Activated naive CD8-positive, alpha-beta T cell treated with anti-CD3 and anti-CD28 coated beads, Interleukin-2, amount 50 U/mL, for 24 hours (primary cell): Measurements from ENCODE around the gene SLC46A3.
"Not testable (repeated sequence)": the region's sequence is repeated elsewhere in the genome, so short reads cannot be mapped to it uniquely, and the experiment has no call there.

ENCODE experiments used
- ATAC-seq: fragments of 150-1000 bp; cut with Tn5 transposase; one replicate; pipeline ENCODE4 v1.10.0; 2021
- DNase-seq: peaks from one replicate; pipeline ENCODE4 v3.0.0; 2021
- H3K27ac Mint-ChIP-seq: one replicate; pipeline ENCODE4 v1.8.0; 2021; ENCODE audit warnings: mild to moderate bottlenecking, mixed read lengths
- H3K27me3 Mint-ChIP-seq: one replicate; pipeline ENCODE4 v1.8.0; 2021; ENCODE audit warnings: mixed read lengths
- H3K36me3 Mint-ChIP-seq: one replicate; pipeline ENCODE4 v1.8.0; 2021; ENCODE audit warnings: low read depth, mixed read lengths
- H3K4me1 Mint-ChIP-seq: one replicate; pipeline ENCODE4 v1.8.0; 2021; ENCODE audit warnings: mixed read lengths
- H3K4me3 Mint-ChIP-seq: one replicate; pipeline ENCODE4 v1.8.0; 2021; ENCODE audit warnings: mild to moderate bottlenecking, moderate library complexity, mixed read lengths
- H3K9me3 Mint-ChIP-seq: one replicate; pipeline ENCODE4 v1.8.0; 2021; ENCODE audit warnings: mixed read lengths

SLC46A3 gene

DNA sequence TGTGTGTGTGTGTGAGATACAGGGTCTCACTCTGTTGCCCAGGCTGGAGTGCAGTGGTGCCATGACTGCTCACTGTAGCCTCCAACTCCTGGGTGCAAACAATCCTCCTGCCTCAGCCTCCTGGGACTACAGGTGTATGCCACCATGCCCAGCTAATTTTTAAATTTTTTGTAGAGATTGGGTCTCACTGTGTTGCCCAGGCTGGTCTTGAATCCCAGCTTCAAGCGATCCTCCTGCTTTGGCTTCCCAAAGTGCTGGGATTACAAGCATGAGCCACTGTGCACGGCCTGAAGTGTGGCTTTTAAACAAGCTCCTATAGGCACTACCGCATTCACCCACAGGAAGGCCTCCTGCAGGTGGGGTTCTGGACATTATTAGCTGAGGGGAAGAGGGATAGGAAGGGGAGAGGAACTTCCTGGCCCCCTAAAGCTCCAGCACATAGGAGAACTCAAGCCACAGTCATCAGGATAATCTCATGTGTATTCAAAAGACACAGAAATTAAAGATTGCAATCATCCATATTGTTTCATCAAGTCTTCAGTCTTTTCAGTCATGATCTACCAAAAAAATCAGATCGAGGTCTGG, 24.8 kb upstream of the SLC46A3 start:
- Mint-ChIP-seq H3K4me3 (no peak overlapping the region), H3K27me3 (no peaks in the 10 kb centered on the region), H3K27ac (no peak overlapping the region), H3K4me1 (peaks cover 3% of the 10 kb centered on the region), H3K9me3 (no peaks in the 10 kb centered on the region), H3K36me3 (no peaks in the 10 kb centered on the region)
- ATAC-seq: no peak
- no peak for DNase-seq

DNA sequence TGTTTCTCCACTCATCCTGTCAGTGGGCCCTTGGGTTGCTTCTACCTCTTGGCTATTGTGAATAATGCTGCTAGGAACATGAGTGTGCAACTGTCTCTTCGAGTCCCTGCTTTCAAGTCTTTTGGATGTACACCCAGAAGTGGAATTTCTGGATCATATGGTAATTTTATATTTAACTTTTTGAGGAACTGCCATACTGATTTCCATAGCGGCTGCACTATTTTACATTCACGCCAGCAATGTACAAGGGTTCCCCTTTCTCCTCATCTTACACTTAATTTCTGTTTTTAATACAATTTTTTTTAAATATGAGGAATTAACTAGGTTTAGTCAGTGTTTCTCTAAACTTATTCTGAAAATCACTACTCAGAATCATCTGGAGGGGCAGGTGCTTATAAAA, 24.2 kb upstream of the SLC46A3 start:
- Mint-ChIP-seq H3K36me3 (no peaks in the 10 kb centered on the region), H3K27ac (no peak overlapping the region), H3K9me3 (no peaks in the 10 kb centered on the region), H3K4me1 (peaks cover 3% of the 10 kb centered on the region), H3K27me3 (no peaks in the 10 kb centered on the region), H3K4me3 (no peak overlapping the region)
- no peak for ATAC-seq
- DNase-seq: no peak

GRCh38 chr13:28742445-28742844, 23.7 kb upstream of the SLC46A3 start:
- not testable (repeated sequence) for H3K36me3 Mint-ChIP-seq, H3K4me3 Mint-ChIP-seq, H3K9me3 Mint-ChIP-seq, DNase-seq, H3K27ac Mint-ChIP-seq, ATAC-seq, H3K4me1 Mint-ChIP-seq, H3K27me3 Mint-ChIP-seq

GRCh38 chr13:28741084-28741491, 22.3 kb upstream of the SLC46A3 start:
- no peak for DNase-seq
- peaks cover 3% of the 10 kb centered on the region for H3K4me1 Mint-ChIP-seq
- no peaks in the 10 kb centered on the region for H3K9me3 Mint-ChIP-seq
- H3K4me3 Mint-ChIP-seq: no peak overlapping the region
- no peaks in the 10 kb centered on the region for H3K27me3 Mint-ChIP-seq
- no peak overlapping the region for H3K27ac Mint-ChIP-seq
- no peak for ATAC-seq
- H3K36me3 Mint-ChIP-seq: no peaks in the 10 kb centered on the region

- Mint-ChIP-seq H3K27ac (no peak overlapping the region), H3K36me3 (no peaks in the 10 kb centered on the region), H3K4me3 (no peak overlapping the region), H3K4me1 (peaks cover 3% of the 10 kb centered on the region), H3K9me3 (no peaks in the 10 kb centered on the region), H3K27me3 (no peaks in the 10 kb centered on the region)
- ATAC-seq (no peak), DNase-seq (no peak)
Observed at GRCh38 chr13:28739376-28739775, 20.6 kb upstream of the SLC46A3 start.

DNA sequence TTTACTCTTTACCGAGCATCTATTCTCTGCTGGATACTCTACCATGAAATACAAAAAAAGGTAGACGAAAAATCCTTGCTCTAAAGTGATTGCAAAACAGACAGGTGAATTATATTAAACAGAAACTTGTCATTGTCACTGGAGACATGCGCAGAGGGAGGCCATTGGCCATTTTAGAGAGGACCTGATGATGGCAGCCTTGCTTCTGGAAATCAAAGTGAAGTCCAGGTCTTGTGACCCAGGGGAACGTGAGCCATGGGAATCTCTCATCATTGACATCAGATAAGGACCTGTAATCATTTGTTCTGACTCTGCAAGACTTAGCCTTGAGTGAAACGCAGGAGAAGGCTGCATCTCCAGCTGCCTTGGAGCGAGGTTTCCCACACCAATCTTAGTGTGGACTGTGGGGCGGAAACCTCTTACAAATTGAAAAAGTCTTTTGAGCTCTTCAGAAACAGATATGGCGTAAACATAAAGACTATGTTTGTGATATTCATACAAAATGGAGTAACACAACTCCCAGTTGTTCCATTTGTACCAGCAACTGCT, 16.8 kb upstream of the SLC46A3 start:
- Mint-ChIP-seq H3K4me3 (no peak overlapping the region), H3K9me3 (no peaks in the 10 kb centered on the region), H3K36me3 (no peaks in the 10 kb centered on the region), H3K27me3 (no peaks in the 10 kb centered on the region), H3K4me1 (no peaks in the 10 kb centered on the region), H3K27ac (no peak overlapping the region)
- DNase-seq (no peak), ATAC-seq (no peak)

DNA sequence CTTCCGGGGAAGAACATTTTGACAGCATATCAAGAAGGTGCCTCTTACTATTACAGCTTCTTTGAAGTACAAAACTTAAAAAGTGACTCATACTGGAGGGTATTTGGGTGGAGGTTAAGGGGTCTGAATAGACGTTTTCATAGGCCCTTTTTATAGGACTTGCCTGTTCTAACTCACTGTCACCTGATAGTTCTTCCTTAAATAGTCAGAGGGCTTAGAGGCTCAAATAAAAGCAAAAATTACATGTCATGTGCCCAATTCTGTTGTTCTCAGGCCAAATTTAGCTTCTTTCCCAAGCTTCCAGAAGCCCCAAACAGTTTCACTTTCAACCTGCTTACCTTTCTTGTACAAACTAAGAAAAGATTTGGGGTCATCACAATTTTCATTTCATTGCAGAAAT, 16.1 kb upstream of the SLC46A3 start:
- no peaks in the 10 kb centered on the region for H3K36me3 Mint-ChIP-seq
- no peak for DNase-seq
- no peaks in the 10 kb centered on the region for H3K9me3 Mint-ChIP-seq
- no peak overlapping the region for H3K4me3 Mint-ChIP-seq
- ATAC-seq: no peak
- H3K27me3 Mint-ChIP-seq: no peaks in the 10 kb centered on the region
- H3K4me1 Mint-ChIP-seq: no peaks in the 10 kb centered on the region
- no peak overlapping the region for H3K27ac Mint-ChIP-seq

- H3K36me3 Mint-ChIP-seq: no peaks in the 10 kb centered on the region
Observed at GRCh38 chr13:28730762-28731161, 12.0 kb upstream of the SLC46A3 start.

DNA sequence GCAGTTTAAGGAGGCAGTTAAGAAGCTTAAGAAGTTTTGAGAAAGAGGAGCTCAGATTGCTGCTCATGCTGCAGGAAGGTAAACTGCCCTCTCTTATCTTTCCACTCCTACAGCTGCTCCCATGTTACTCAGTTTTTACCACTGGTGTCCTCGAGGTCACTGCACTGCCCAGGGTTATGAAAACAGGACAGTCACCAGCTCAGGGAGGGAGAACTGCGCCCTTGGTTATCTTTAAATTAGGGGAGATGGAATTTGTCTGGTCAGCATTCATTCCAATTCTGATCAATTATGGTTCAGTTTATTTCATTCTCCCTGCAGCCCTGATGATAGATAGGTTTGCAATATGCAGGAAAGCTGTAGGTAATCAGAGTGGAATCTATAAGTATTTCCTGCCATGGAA, 10.8 kb upstream of the SLC46A3 start:
- H3K4me3 Mint-ChIP-seq: no peak overlapping the region
- no peak overlapping the region for H3K27ac Mint-ChIP-seq
- no peaks in the 10 kb centered on the region for H3K9me3 Mint-ChIP-seq
- H3K36me3 Mint-ChIP-seq: no peaks in the 10 kb centered on the region
- no peaks in the 10 kb centered on the region for H3K4me1 Mint-ChIP-seq
- H3K27me3 Mint-ChIP-seq: peaks cover 9% of the 10 kb centered on the region
- ATAC-seq (no peak), DNase-seq (no peak)

More at GRCh38 chr13:28730762-28731161, 12.0 kb upstream of the SLC46A3 start:
- Mint-ChIP-seq H3K27ac (no peak overlapping the region), H3K9me3 (no peaks in the 10 kb centered on the region), H3K4me3 (no peak overlapping the region), H3K27me3 (peaks cover 7% of the 10 kb centered on the region), H3K4me1 (no peaks in the 10 kb centered on the region)
- DNase-seq (no peak), ATAC-seq (no peak)

DNA sequence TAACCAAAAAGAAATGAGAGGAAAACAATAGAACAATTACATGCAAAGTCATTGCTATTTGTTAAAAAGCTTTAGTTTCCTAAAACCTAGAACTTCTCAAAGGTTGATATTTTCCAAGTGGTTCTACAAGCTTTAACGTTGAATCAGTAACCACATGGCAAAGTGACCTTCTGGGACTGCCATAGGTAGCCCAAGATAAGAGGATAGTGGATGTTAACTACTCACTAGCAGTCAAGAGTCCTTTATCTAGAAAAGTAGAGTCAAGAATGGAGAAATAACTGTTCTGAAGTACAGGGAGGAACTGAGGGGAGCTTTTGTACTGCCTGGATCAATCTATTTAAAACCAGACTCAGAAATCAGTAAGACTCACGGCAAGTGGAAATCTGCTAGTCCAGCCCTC, 9.9 kb upstream of the SLC46A3 start:
- Mint-ChIP-seq H3K4me1 (no peaks in the 10 kb centered on the region), H3K27me3 (peaks cover 9% of the 10 kb centered on the region), H3K4me3 (no peak overlapping the region)

GRCh38 chr13:28725046-28725610, 6.4 kb upstream of the SLC46A3 start:
- Mint-ChIP-seq H3K4me3 (no peak overlapping the region), H3K27ac (no peak overlapping the region), H3K9me3 (no peaks in the 10 kb centered on the region), H3K36me3 (no peaks in the 10 kb centered on the region), H3K27me3 (peaks cover 10% of the 10 kb centered on the region), H3K4me1 (no peaks in the 10 kb centered on the region)
- ATAC-seq (no peak), DNase-seq (no peak)

More for the DNA sequence above, 9.9 kb upstream of the SLC46A3 start:
- H3K36me3 Mint-ChIP-seq: no peaks in the 10 kb centered on the region
- no peak overlapping the region for H3K27ac Mint-ChIP-seq
- no peak for ATAC-seq
- H3K9me3 Mint-ChIP-seq: no peaks in the 10 kb centered on the region
- no peak for DNase-seq

DNA sequence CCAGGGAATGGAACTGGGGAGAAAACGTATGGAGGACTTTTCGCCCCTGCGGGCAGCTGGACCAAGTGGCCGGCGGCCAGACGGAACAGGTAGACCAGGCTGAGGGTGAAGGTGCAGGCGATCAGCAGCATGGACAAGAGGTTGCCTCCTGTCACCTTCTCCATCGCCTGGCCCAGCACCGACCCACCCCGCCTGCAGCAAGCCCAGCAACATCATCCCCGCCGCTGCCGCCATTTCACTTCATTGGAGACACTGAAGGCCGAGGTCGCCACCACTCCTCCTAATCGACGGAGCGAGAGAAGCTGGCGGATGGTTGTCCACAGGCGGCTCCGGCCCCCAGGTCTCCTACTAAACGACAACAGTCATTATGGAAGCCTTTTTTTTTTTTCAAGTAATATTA, 5.0 kb upstream of the SLC46A3 start:
- H3K27me3 Mint-ChIP-seq: peaks cover 10% of the 10 kb centered on the region
- no peaks in the 10 kb centered on the region for H3K9me3 Mint-ChIP-seq
- no peak for DNase-seq
- no peak for ATAC-seq
- H3K27ac Mint-ChIP-seq: no peak overlapping the region
- H3K4me1 Mint-ChIP-seq: peaks cover 8% of the 10 kb centered on the region
- H3K4me3 Mint-ChIP-seq: no peak overlapping the region
- no peaks in the 10 kb centered on the region for H3K36me3 Mint-ChIP-seq

DNA sequence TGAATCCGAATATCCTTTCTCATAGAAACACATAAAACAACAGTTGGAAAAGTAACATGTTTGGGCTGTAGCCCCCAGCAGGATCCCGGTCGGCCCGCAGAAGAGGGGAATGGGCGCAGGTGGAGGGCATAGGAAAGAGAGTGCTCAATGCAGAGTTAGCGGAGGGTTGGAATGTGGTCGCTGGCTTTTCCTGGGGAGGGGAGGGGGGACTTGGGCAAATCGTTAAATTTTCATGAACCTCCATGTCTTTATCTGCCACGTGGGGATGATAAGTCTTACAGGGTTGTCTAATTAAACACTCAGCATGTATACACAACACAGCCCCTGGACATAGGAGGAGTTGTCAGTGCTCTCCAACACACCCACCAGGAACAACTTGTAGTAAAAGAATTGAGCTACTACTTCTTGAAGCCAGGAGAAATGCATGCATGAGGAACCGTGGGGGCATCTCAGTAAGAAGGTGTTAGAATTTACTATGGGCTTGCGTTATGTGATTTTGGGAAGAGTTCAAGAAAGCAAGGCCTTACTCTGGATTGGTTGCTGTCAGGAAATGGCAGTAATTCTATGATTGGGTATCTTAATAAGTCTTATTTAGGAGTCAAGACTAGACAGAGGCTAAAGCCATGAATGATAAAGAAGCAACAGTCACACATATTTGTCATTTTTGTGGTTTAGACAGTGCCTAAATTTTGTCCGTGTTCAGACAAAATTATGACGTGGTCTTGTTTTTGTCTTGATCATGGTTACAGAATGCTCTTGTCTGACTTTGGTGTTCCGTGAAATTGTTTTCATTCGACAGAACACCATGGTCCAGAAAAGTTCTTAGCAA, 671 bp upstream of the SLC46A3 start:
- no peak for DNase-seq
- peaks cover 29% of the 10 kb centered on the region for H3K4me1 Mint-ChIP-seq
- H3K27ac Mint-ChIP-seq: peak overlapping the region; percentile 87
- ATAC-seq: no peak
- H3K4me3 Mint-ChIP-seq: peak overlapping the region; percentile 89
- no peaks in the 10 kb centered on the region for H3K9me3 Mint-ChIP-seq
- peaks cover 2% of the 10 kb centered on the region for H3K27me3 Mint-ChIP-seq
- no peaks in the 10 kb centered on the region for H3K36me3 Mint-ChIP-seq

GRCh38 chr13:28718196-28718542, 601 bp downstream of the SLC46A3 start:
- Mint-ChIP-seq H3K27ac (peak overlapping the region; percentile 67), H3K9me3 (no peaks in the 10 kb centered on the region), H3K27me3 (peaks cover 2% of the 10 kb centered on the region), H3K36me3 (no peaks in the 10 kb centered on the region), H3K4me3 (peak overlapping the region; percentile 89), H3K4me1 (peaks cover 29% of the 10 kb centered on the region)
- ATAC-seq (no peak), DNase-seq (no peak)

- H3K27me3 Mint-ChIP-seq: no peaks in the 10 kb centered on the region
- H3K9me3 Mint-ChIP-seq: no peaks in the 10 kb centered on the region
- peaks cover 29% of the 10 kb centered on the region for H3K4me1 Mint-ChIP-seq
- H3K4me3 Mint-ChIP-seq: peak overlapping the region; percentile 89
- H3K27ac Mint-ChIP-seq: no peak overlapping the region
- ATAC-seq (no peak), DNase-seq (no peak)
- no peaks in the 10 kb centered on the region for H3K36me3 Mint-ChIP-seq
Observed at GRCh38 chr13:28717170-28717569, 1.6 kb downstream of the SLC46A3 start.
